MM.1S (cell line): ENCODE measurements around the gene PHF3.

Experiments used
- DNase-seq: peaks from one replicate; pipeline ENCODE4 v3.0.0-alpha.2; 2015
- H2AFZ ChIP-seq: fragments of 300-600 bp; sonication (generic); 2 replicates; pipeline ENCODE4 v1.6.0; 2016; ENCODE audit warnings: antibody characterized with exemption, low read length
- H3F3A ChIP-seq: fragments of 300-600 bp; sonication (generic); 2 replicates; pipeline ENCODE4 v1.6.1; 2016; ENCODE audit warnings: mild to moderate bottlenecking, antibody characterized with exemption, low read length, moderate library complexity, mixed read lengths; ENCODE audit not compliant: insufficient read depth
- H3K27ac ChIP-seq: fragments of 300-600 bp; sonication (generic); 2 replicates; pipeline ENCODE4 v1.5.1; 2016; ENCODE audit warnings: mild to moderate bottlenecking, low read length
- H3K27me3 ChIP-seq: fragments of 300-600 bp; sonication (generic); replicated peaks from 2 replicates; pipeline ENCODE4 v1.6.0; 2016; ENCODE audit warnings: low read length; ENCODE audit not compliant: insufficient read depth
- H3K36me3 ChIP-seq: fragments of 300-600 bp; sonication (generic); replicated peaks from 2 replicates; pipeline ENCODE4 v1.6.1; 2016; ENCODE audit warnings: mild to moderate bottlenecking, low read length, mixed read lengths; ENCODE audit not compliant: insufficient read depth
- H3K4me1 ChIP-seq: fragments of 300-600 bp; sonication (generic); 2 replicates; pipeline ENCODE4 v1.6.1; 2016; ENCODE audit warnings: low read length, mixed read lengths
- H3K4me2 ChIP-seq: fragments of 300-600 bp; sonication (generic); 2 replicates; pipeline ENCODE4 v1.6.0; 2016; ENCODE audit warnings: low read depth, low read length
- H3K4me3 ChIP-seq: fragments of 300-600 bp; sonication (generic); 2 replicates; pipeline ENCODE4 v1.5.1; 2016; ENCODE audit warnings: low read length, mixed read lengths
- H3K79me2 ChIP-seq: fragments of 300-600 bp; sonication (generic); 2 replicates; pipeline ENCODE4 v1.6.1; 2016; ENCODE audit warnings: mixed run types, low read length, mixed read lengths
- H3K9ac ChIP-seq: fragments of 300-600 bp; sonication (generic); 2 replicates; pipeline ENCODE4 v1.6.1; 2016; ENCODE audit warnings: low read length, mixed read lengths
- H3K9me2 ChIP-seq: fragments of 300-600 bp; sonication (generic); replicated peaks from 2 replicates; pipeline ENCODE4 v1.6.1; 2016; ENCODE audit warnings: mild to moderate bottlenecking, low read length, mixed read lengths; ENCODE audit not compliant: insufficient read depth
- H3K9me3 ChIP-seq: fragments of 300-600 bp; sonication (generic); replicated peaks from 2 replicates; pipeline ENCODE4 v1.6.1; 2016; ENCODE audit warnings: mild to moderate bottlenecking, low read length, mixed read lengths; ENCODE audit not compliant: insufficient read depth
- H4K20me1 ChIP-seq: fragments of 300-600 bp; sonication (generic); 2 replicates; pipeline ENCODE4 v1.6.1; 2016; ENCODE audit warnings: mild to moderate bottlenecking, low read length, moderate library complexity, mixed read lengths; ENCODE audit not compliant: insufficient read depth
- CTCF ChIP-seq: fragments of 300-600 bp; sonication (generic); IDR thresholded peaks from 2 replicates; pipeline ENCODE4 v1.5.1; 2016; ENCODE audit warnings: antibody characterized with exemption, low read length, mixed read lengths
- EZH2 ChIP-seq: fragments of 300-600 bp; sonication (generic); optimal IDR thresholded peaks from 2 replicates; pipeline ENCODE3; 2017; ENCODE audit warnings: low read depth, mild to moderate bottlenecking, antibody characterized with exemption, low read length, mixed read lengths
- EZH2phosphoT487 ChIP-seq: fragments of 300-600 bp; sonication (generic); IDR thresholded peaks from 2 replicates; pipeline ENCODE4 v1.6.1; 2018; ENCODE audit warnings: antibody characterized with exemption, low read length

PHF3 gene

GRCh38 chr6:63757826-63758225 lies 122.2 kb downstream of the PHF3 start:
- Histone ChIP-seq H3K36me3 (no peaks in the 10 kb centered on the region), H3K9me2 (no peaks in the 10 kb centered on the region), H3F3A (no peaks in the 10 kb centered on the region), H4K20me1 (no peaks in the 10 kb centered on the region), H3K79me2 (no peaks in the 10 kb centered on the region), H3K4me2 (no peak overlapping the region), H3K27ac (no peak overlapping the region), H2AFZ (no peak overlapping the region), H3K27me3 (no peaks in the 10 kb centered on the region), H3K4me3 (no peak overlapping the region), H3K9ac (no peak overlapping the region), H3K9me3 (no peaks in the 10 kb centered on the region), H3K4me1 (no peaks in the 10 kb centered on the region)
- no peak for DNase-seq
- TF ChIP-seq EZH2 (no peak), CTCF (no peak), EZH2phosphoT487 (no peak)

- no peak overlapping the region for H2AFZ ChIP-seq
- no peak overlapping the region for H3K4me2 ChIP-seq
- H3K9me3 ChIP-seq, result no peaks in the 10 kb centered on the region
- no peak overlapping the region for H3K4me3 ChIP-seq
- no peaks in the 10 kb centered on the region for H3K79me2 ChIP-seq
- H3F3A ChIP-seq, result 0 out of 2 replicates have a peak, but pooled peaks cover 2% of the 10 kb centered on the region
- H4K20me1 ChIP-seq, result no peaks in the 10 kb centered on the region
- H3K9ac ChIP-seq, result no peak overlapping the region
- no peaks in the 10 kb centered on the region for H3K9me2 ChIP-seq
- H3K27ac ChIP-seq, result no peak overlapping the region
- DNase-seq, result no peak
- no peaks in the 10 kb centered on the region for H3K4me1 ChIP-seq
- TF ChIP-seq CTCF, result no peak
- TF ChIP-seq EZH2phosphoT487, result no peak
- no peak for TF ChIP-seq EZH2
- H3K27me3 ChIP-seq, result no peaks in the 10 kb centered on the region
- no peaks in the 10 kb centered on the region for H3K36me3 ChIP-seq
Observed at GRCh38 chr6:63759605-63760105, 124.1 kb downstream of the PHF3 start.

- no peak overlapping the region for H3K4me3 ChIP-seq
- no peaks in the 10 kb centered on the region for H3K79me2 ChIP-seq
- H4K20me1 ChIP-seq, result no peaks in the 10 kb centered on the region
- H3K9ac ChIP-seq, result no peak overlapping the region
- H3K9me3 ChIP-seq, result no peaks in the 10 kb centered on the region
- no peaks in the 10 kb centered on the region for H3K4me1 ChIP-seq
- no peak for DNase-seq
- no peak overlapping the region for H2AFZ ChIP-seq
- H3K27ac ChIP-seq, result no peak overlapping the region
- 0 out of 2 replicates have a peak, but pooled peaks cover 2% of the 10 kb centered on the region for H3F3A ChIP-seq
- H3K27me3 ChIP-seq, result no peaks in the 10 kb centered on the region
- H3K9me2 ChIP-seq, result no peaks in the 10 kb centered on the region
- no peaks in the 10 kb centered on the region for H3K36me3 ChIP-seq
- no peak overlapping the region for H3K4me2 ChIP-seq
- TF ChIP-seq CTCF (no peak), EZH2 (no peak)
Observed at GRCh38 chr6:63760199-63760598, 124.6 kb downstream of the PHF3 start.
